DOHH2 (cell line): Measurements from ENCODE around the gene INSIG2.
A peak's percentile ranks its signal among the peaks of the same experiment; 100 is the strongest.
"Not testable (repeated sequence)": the region's sequence is repeated elsewhere in the genome, so short reads cannot be mapped to it uniquely, and the experiment has no call there.

Experiments used
- H3F3A ChIP-seq: fragments of 200-600 bp; sonication (generic), shearing (Covaris generic); 2 replicates; pipeline ENCODE4 v1.6.0; 2016; ENCODE audit warnings: antibody characterized with exemption, mild to moderate bottlenecking; ENCODE audit not compliant: control insufficient read depth, insufficient read depth
- H3K27ac ChIP-seq: fragments of 200-600 bp; sonication (generic); 2 replicates; pipeline ENCODE4 v1.5.1; 2014; ENCODE audit warnings: low read depth, mild to moderate bottlenecking, low read length, moderate library complexity
- H3K27me3 ChIP-seq: fragments of 200-600 bp; sonication (generic); 2 replicates; pipeline ENCODE4 v1.6.1; 2014; ENCODE audit warnings: mild to moderate bottlenecking, low read length, mixed read lengths; ENCODE audit not compliant: control insufficient read depth
- H3K36me3 ChIP-seq: fragments of 200-600 bp; sonication (generic); 2 replicates; pipeline ENCODE4 v1.6.1; 2014; ENCODE audit warnings: mild to moderate bottlenecking, low read length, moderate library complexity, mixed read lengths; ENCODE audit not compliant: control insufficient read depth
- H3K4me1 ChIP-seq: fragments of 200-600 bp; sonication (generic); 2 replicates; pipeline ENCODE4 v1.6.1; 2014; ENCODE audit warnings: mild to moderate bottlenecking, low read length, mixed read lengths; ENCODE audit not compliant: control insufficient read depth
- H3K4me2 ChIP-seq: fragments of 200-600 bp; sonication (generic); 2 replicates; pipeline ENCODE4 v1.6.0; 2014; ENCODE audit warnings: mild to moderate bottlenecking, low read length, moderate library complexity
- H3K4me3 ChIP-seq: fragments of 200-600 bp; sonication (generic); 2 replicates; pipeline ENCODE4 v1.5.1; 2014; ENCODE audit warnings: mild to moderate bottlenecking, low read length, mixed read lengths
- H3K79me2 ChIP-seq: fragments of 200-600 bp; sonication (generic); 2 replicates; pipeline ENCODE4 v1.6.1; 2014; ENCODE audit warnings: mild to moderate bottlenecking, low read length, mixed read lengths; ENCODE audit not compliant: control insufficient read depth
- H3K9me2 ChIP-seq: fragments of 200-600 bp; sonication (generic); replicated peaks from 2 replicates; pipeline ENCODE4 v1.6.1; 2014; ENCODE audit warnings: mild to moderate bottlenecking, low read length, mixed read lengths; ENCODE audit not compliant: control insufficient read depth
- H3K9me3 ChIP-seq: fragments of 200-600 bp; sonication (generic); 2 replicates; pipeline ENCODE4 v1.6.1; 2014; ENCODE audit warnings: antibody characterized with exemption, low read length, mixed read lengths; ENCODE audit not compliant: control insufficient read depth, insufficient read depth
- H4K20me1 ChIP-seq: fragments of 200-600 bp; sonication (generic); 2 replicates; pipeline ENCODE4 v1.6.0; 2014; ENCODE audit warnings: low read depth, mild to moderate bottlenecking, antibody characterized with exemption, low read length, moderate library complexity; ENCODE audit not compliant: control insufficient read depth, insufficient read depth
- EZH2phosphoT487 ChIP-seq: fragments of 200-600 bp; sonication (generic); IDR thresholded peaks from 2 replicates; pipeline ENCODE4 v1.6.1; 2017; ENCODE audit warnings: borderline replicate concordance, mild to moderate bottlenecking, antibody characterized with exemption, low read length, moderate library complexity, mixed read lengths
- TF ChIP-seq, protein P1 (sequence below): fragments of 200-600 bp; sonication (generic); IDR thresholded peaks from one replicate; pipeline ENCODE4 v1.5.1; 2014; ENCODE audit warnings: antibody characterized with exemption, mild to moderate bottlenecking, low read depth, low read length; ENCODE audit not compliant: poor library complexity, severe bottlenecking

INSIG2 gene

DNA sequence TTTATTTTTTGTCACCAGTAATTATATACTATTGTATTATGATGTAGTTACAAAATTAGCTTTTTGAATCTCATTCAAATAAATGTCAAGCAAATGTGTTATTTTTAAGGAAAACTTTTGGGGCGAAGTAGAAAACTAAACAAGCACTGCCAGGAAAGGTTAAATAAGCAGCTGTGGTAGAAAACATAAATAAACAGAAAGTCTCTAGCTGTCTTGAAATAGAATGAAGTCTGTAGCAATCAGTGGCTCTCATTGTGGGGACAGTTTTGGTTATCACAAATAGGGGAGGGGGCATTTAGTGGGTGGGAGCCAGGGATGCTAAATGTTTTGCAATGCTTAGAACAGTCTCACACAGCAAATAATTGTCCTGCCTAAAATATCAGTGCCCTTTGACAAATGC lies 3.4 kb downstream of the INSIG2 start:
- no peak for TF ChIP-seq EZH2phosphoT487
- TF ChIP-seq, protein P1, sequence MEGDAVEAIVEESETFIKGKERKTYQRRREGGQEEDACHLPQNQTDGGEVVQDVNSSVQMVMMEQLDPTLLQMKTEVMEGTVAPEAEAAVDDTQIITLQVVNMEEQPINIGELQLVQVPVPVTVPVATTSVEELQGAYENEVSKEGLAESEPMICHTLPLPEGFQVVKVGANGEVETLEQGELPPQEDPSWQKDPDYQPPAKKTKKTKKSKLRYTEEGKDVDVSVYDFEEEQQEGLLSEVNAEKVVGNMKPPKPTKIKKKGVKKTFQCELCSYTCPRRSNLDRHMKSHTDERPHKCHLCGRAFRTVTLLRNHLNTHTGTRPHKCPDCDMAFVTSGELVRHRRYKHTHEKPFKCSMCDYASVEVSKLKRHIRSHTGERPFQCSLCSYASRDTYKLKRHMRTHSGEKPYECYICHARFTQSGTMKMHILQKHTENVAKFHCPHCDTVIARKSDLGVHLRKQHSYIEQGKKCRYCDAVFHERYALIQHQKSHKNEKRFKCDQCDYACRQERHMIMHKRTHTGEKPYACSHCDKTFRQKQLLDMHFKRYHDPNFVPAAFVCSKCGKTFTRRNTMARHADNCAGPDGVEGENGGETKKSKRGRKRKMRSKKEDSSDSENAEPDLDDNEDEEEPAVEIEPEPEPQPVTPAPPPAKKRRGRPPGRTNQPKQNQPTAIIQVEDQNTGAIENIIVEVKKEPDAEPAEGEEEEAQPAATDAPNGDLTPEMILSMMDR, result no peak
- Histone ChIP-seq H3K9me2 (no peaks in the 10 kb centered on the region), H3K9me3 (no peaks in the 10 kb centered on the region), H3K36me3 (peaks cover 16% of the 10 kb centered on the region), H3F3A (peaks cover 3% of the 10 kb centered on the region; the same call in 1 of the 2 replicates), H4K20me1 (peaks cover 14% of the 10 kb centered on the region; the same call in 1 of the 2 replicates), H3K4me1 (peaks cover 51% of the 10 kb centered on the region), H3K4me3 (peak overlapping the region; percentile 6; the same call in 1 of the 2 replicates), H3K27ac (no peak overlapping the region), H3K27me3 (no peaks in the 10 kb centered on the region), H3K4me2 (peak overlapping the region; percentile 14; the same call in 1 of the 2 replicates), H3K79me2 (peaks cover 69% of the 10 kb centered on the region)

DNA sequence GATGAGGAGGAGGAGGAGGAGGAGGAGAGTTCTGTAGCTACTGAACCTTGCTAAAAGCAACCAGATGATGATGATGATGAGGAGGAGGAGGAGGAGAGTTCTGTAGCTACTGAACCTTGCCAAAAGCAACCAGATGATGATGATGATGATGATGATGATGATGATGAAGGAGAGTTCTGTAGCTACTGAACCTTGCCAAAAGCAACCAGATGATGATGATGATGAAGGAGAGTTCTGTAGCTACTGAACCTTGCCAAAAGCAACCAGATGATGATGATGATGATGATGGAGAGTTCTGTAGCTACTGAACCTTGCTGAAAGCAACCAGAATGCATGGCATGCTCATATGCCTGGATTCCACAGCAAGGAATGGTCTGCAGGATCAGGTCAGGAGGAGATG lies 5.8 kb downstream of the INSIG2 start:
- H3K9me3 ChIP-seq, H3K27me3 ChIP-seq, H3K9me2 ChIP-seq, H3F3A ChIP-seq, H3K4me3 ChIP-seq, H3K27ac ChIP-seq: not testable (repeated sequence)
- Histone ChIP-seq H3K4me1 (peaks cover 47% of the 10 kb centered on the region), H3K36me3 (peaks cover 30% of the 10 kb centered on the region), H3K79me2 (peaks cover 77% of the 10 kb centered on the region), H4K20me1 (peaks cover 14% of the 10 kb centered on the region; the same call in 1 of the 2 replicates), H3K4me2 (peak overlapping the region; percentile 5; the same call in 1 of the 2 replicates)

DNA sequence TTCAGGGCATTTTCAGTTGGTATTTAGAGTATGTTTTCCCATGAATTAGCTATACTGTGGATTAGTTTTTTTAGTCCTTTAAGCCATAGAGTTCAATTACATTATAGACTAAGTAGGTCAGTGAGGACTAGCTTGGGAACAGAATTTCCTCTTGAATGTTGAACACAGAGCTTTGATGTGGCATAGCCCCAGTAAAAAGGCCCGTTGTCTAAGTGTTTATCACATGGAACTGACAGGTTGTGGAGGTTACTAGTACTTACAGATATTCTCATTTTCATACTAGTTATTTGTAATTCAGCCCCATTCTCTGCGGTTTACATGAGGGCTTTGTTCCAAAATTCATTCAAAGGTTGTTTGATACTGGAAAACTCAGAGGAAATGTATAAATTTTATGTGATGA lies 6.2 kb downstream of the INSIG2 start:
- H3K4me1 ChIP-seq, result peaks cover 43% of the 10 kb centered on the region
- H4K20me1 ChIP-seq, result peaks cover 14% of the 10 kb centered on the region; the same call in 1 of the 2 replicates
- H3K36me3 ChIP-seq, result peaks cover 28% of the 10 kb centered on the region
- no peak overlapping the region for H3K27ac ChIP-seq
- peaks cover 73% of the 10 kb centered on the region for H3K79me2 ChIP-seq
- peak overlapping the region; percentile 5; the same call in 1 of the 2 replicates for H3K4me2 ChIP-seq
- H3K9me2 ChIP-seq, result no peaks in the 10 kb centered on the region
- no peaks in the 10 kb centered on the region for H3K27me3 ChIP-seq
- no peak overlapping the region for H3K4me3 ChIP-seq
- no peaks in the 10 kb centered on the region for H3K9me3 ChIP-seq
- peaks cover 3% of the 10 kb centered on the region; the same call in 1 of the 2 replicates for H3F3A ChIP-seq
- TF ChIP-seq, protein P1, result no peak
- no peak for TF ChIP-seq EZH2phosphoT487

DNA sequence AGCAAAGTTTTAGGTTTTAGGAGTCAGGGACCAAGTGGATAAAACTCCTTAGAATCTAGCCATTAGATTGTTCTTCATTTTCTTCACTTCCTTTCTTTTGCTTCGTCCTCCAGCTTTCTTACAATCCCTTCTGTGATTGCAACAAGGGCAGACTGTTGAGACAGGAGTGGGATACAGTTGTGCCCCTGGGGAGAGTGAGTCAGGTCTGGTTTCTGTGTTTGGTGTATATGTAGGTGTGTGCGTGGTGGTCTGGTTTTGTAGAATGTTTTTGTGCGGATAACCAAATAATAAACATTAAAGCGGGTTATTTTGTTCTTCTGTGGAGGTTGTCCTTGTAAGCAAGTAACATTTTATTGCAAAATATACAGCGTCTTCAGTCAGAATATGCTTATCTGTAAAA lies 7.3 kb downstream of the INSIG2 start:
- peaks cover 32% of the 10 kb centered on the region for H3K4me1 ChIP-seq
- H3K27ac ChIP-seq, result no peak overlapping the region
- no peaks in the 10 kb centered on the region for H3K9me2 ChIP-seq
- no peak for TF ChIP-seq EZH2phosphoT487
- TF ChIP-seq, protein P1, result no peak
- H3K27me3 ChIP-seq, result no peaks in the 10 kb centered on the region
- H3K79me2 ChIP-seq, result peaks cover 66% of the 10 kb centered on the region
- H4K20me1 ChIP-seq, result peaks cover 11% of the 10 kb centered on the region; the same call in 1 of the 2 replicates
- H3K4me3 ChIP-seq, result no peak overlapping the region
- no peak overlapping the region for H3K4me2 ChIP-seq
- H3F3A ChIP-seq, result peaks cover 3% of the 10 kb centered on the region; the same call in 1 of the 2 replicates
- peaks cover 30% of the 10 kb centered on the region for H3K36me3 ChIP-seq
- no peaks in the 10 kb centered on the region for H3K9me3 ChIP-seq
